CD14-positive monocyte (primary cell): ENCODE data around the gene FCN3. TPM values are rescaled to one million over a fixed set of nuclear protein-coding genes. Genes with fewer than 3 reads are reported as not detected.

Source experiments
- DNase-seq, 3 donors: peaks; one replicate each; pipeline ENCODE4 v3.0.0-alpha.2; 2011 to 2022
- H2AFZ ChIP-seq: 2 replicates; pipeline ENCODE4 v1.6.0; 2012; ENCODE audit warnings: mild to moderate bottlenecking, low read depth, low read length, inconsistent platforms; ENCODE audit not compliant: insufficient read depth, poor library complexity, severe bottlenecking
- H3K27ac ChIP-seq, 2 donors: 1 replicate in 1 of 2; 2 replicates in 1 of 2; pipeline ENCODE4 v1.5.1; 2012 to 2013; ENCODE audit warnings: low read length in 2 of 2, control low read depth in 1 of 2, inconsistent platforms in 1 of 2, low read depth in 1 of 2, mild to moderate bottlenecking in 1 of 2
- H3K27me3 ChIP-seq, 2 donors: one replicate each; pipeline versions ENCODE4 v1.6.0 to v1.6.1; 2011 to 2013; ENCODE audit warnings: low read length in 2 of 2; ENCODE audit not compliant: control insufficient read depth in 2 of 2, insufficient read depth in 2 of 2
- H3K36me3 ChIP-seq, 2 donors: replicated peaks in 1 of 2; 1 replicate in 1 of 2; 2 replicates in 1 of 2; pipeline versions ENCODE4 v1.5.1 to v1.6.1; 2012 to 2013; ENCODE audit warnings: low read length in 2 of 2, control low read depth in 1 of 2, inconsistent platforms in 1 of 2, mild to moderate bottlenecking in 1 of 2; ENCODE audit not compliant: insufficient read depth in 2 of 2, control insufficient read depth in 1 of 2
- H3K4me1 ChIP-seq, 2 donors: 1 replicate in 1 of 2; 2 replicates in 1 of 2; pipeline versions ENCODE4 v1.5.1 to v1.6.1; 2012 to 2013; ENCODE audit warnings: low read length in 2 of 2, control low read depth in 1 of 2, inconsistent platforms in 1 of 2, mild to moderate bottlenecking in 1 of 2, moderate library complexity in 1 of 2; ENCODE audit not compliant: insufficient read depth in 2 of 2, control insufficient read depth in 1 of 2
- H3K4me2 ChIP-seq: replicated peaks from 2 replicates; pipeline ENCODE3; 2012; ENCODE audit warnings: low read length, moderate library complexity, mild to moderate bottlenecking; ENCODE audit not compliant: poor library complexity, severe bottlenecking; ENCODE audit errors: extremely low read depth
- H3K4me3 ChIP-seq, 3 experiments: fragments of 200-600 bp in 1 of 3; sonication (generic) in 1 of 3; replicated peaks in 1 of 3; 1 replicate in 2 of 3; 2 replicates in 1 of 3; pipeline ENCODE4 v1.5.1; 2011 to 2013; ENCODE audit warnings: low read length in 3 of 3, mild to moderate bottlenecking in 3 of 3, control low read depth in 2 of 3, low read depth in 2 of 3, inconsistent platforms in 1 of 3, moderate library complexity in 1 of 3
- H3K79me2 ChIP-seq: 2 replicates; pipeline ENCODE4 v1.6.0; 2012; ENCODE audit warnings: mild to moderate bottlenecking, control low read depth, inconsistent platforms, low read length, moderate library complexity; ENCODE audit not compliant: insufficient read depth
- H3K9ac ChIP-seq: 2 replicates; pipeline ENCODE4 v1.6.0; 2017; ENCODE audit warnings: low read length, mild to moderate bottlenecking; ENCODE audit not compliant: insufficient read depth, poor library complexity, severe bottlenecking
- H3K9me3 ChIP-seq, 2 donors: replicated peaks in 1 of 2; 1 replicate in 1 of 2; 2 replicates in 1 of 2; pipeline versions ENCODE4 v1.5.1 to v1.6.1; 2012 to 2013; ENCODE audit warnings: low read length in 2 of 2, control low read depth in 1 of 2; ENCODE audit not compliant: control insufficient read depth in 1 of 2, insufficient read depth in 1 of 2
- H4K20me1 ChIP-seq: 2 replicates; pipeline ENCODE4 v1.6.0; 2012; ENCODE audit warnings: mild to moderate bottlenecking, low read length, control low read depth, moderate library complexity; ENCODE audit not compliant: insufficient read depth
- H3K27ac Mint-ChIP-seq, 7 donors: one replicate each; pipeline ENCODE4 v1.8.0; 2020; ENCODE audit warnings: mild to moderate bottlenecking in 7 of 7, mixed read lengths in 7 of 7, moderate library complexity in 6 of 7, inconsistent platforms in 2 of 7
- H3K27me3 Mint-ChIP-seq, 3 donors: one replicate each; pipeline ENCODE4 v1.8.0; 2021 to 2022; ENCODE audit warnings: low read depth in 3 of 3, mild to moderate bottlenecking in 3 of 3, mixed read lengths in 3 of 3, moderate library complexity in 3 of 3, inconsistent platforms in 1 of 3
- H3K36me3 Mint-ChIP-seq, 2 donors: one replicate each; pipeline ENCODE4 v1.8.0; 2020; ENCODE audit warnings: mixed read lengths in 2 of 2, inconsistent platforms in 1 of 2, mild to moderate bottlenecking in 1 of 2
- H3K4me1 Mint-ChIP-seq: one replicate; pipeline ENCODE4 v1.8.0; 2020; ENCODE audit warnings: mild to moderate bottlenecking, mixed read lengths
- H3K4me3 Mint-ChIP-seq, 2 donors: one replicate each; pipeline ENCODE4 v1.8.0; 2020; ENCODE audit warnings: mild to moderate bottlenecking in 2 of 2, mixed read lengths in 2 of 2, moderate library complexity in 1 of 2
- H3K9me3 Mint-ChIP-seq, 7 donors: one replicate each; pipeline ENCODE4 v1.8.0; 2020 to 2022; ENCODE audit warnings: mixed read lengths in 7 of 7, mild to moderate bottlenecking in 6 of 7, moderate library complexity in 6 of 7, inconsistent platforms in 2 of 7
- CTCF ChIP-seq: fragments of 200-600 bp; IDR thresholded peaks from one replicate; pipeline ENCODE4 v1.8.0; 2022; ENCODE audit warnings: antibody characterized with exemption, mild to moderate bottlenecking
- WGBS: methylation state at CpG from one replicate; pipeline ENCODE4 v1.1.5; 2013; ENCODE audit warnings: missing lambda C conversion rate; ENCODE audit not compliant: insufficient coverage; 5-methylcytosine and 5-hydroxymethylcytosine counted together
- intact Hi-C, 2 donors: fragments of 100-400 bp; cut with micrococcal nuclease; formaldehyde crosslinking; loops; one replicate each; pipeline versions ENCODE4 v1.15.0 to v1.15.1; 2023
- polyA plus RNA-seq, 3 donors: library from polyadenylated mRNA; depleted of rRNA in 1 of 3; unstranded in 2 of 3; stranded (reverse) in 1 of 3; fragments of 300-500 nt in 2 of 3; fragments of >200 nt in 1 of 3; fragmentation: Illumina TruSeq in 2 of 3; gene quantifications; 1 replicate in 2 of 3; 2 replicates in 1 of 3; pipeline ENCODE4 v1.2.3, GENCODE V29; 2012 to 2021

The FCN3 gene
- polyA plus RNA-seq, 3 donors, result not detected

- Histone ChIP-seq H3K27me3 (peaks cover 0 to 3% of the 10 kb centered on the region in 2 donors), H3K79me2 (peaks cover 56% of the 10 kb centered on the region), H3K4me3 (peak overlapping the region; percentile 65 to 88 (median 87)), H3K4me1 (peaks cover 17 to 20% of the 10 kb centered on the region in 2 donors), H3K9me3 (no peaks in the 10 kb centered on the region), H3K27ac (peak overlapping the region; percentile 89 to 95), H2AFZ (peak overlapping the region; percentile 83), H3K36me3 (peaks cover 16 to 33% of the 10 kb centered on the region in 2 donors), H4K20me1 (peaks cover 14% of the 10 kb centered on the region), H3K9ac (peak overlapping the region; percentile 92), H3K4me2 (peak overlapping the region; percentile 87)
- intact Hi-C loops, result loop anchor here in 1 of 2 donors (10.0 kb wide), 1 partner anchor 342 kb away; no protein-coding TSS in a partner anchor
- TF ChIP-seq CTCF, result no peak
- H3K9me3 Mint-ChIP-seq, result no peaks in the 10 kb centered on the region
- H3K4me1 Mint-ChIP-seq, result peaks cover 30% of the 10 kb centered on the region
- DNase-seq, result peak in 1 of 3 donors; percentile 13
- peaks cover 5 to 7% (median 5%) of the 10 kb centered on the region in 3 donors for H3K27me3 Mint-ChIP-seq
- peak overlapping the region; percentile 97 to 99 (median 98) for H3K27ac Mint-ChIP-seq
- H3K36me3 Mint-ChIP-seq, result peaks cover 21 to 34% of the 10 kb centered on the region in 2 donors
- 0% methylated on average over 2 of the region's 10 CpGs for WGBS
- peak overlapping the region; percentile 89 to 97 for H3K4me3 Mint-ChIP-seq
Observed at GRCh38 chr1:27322569-27323240, 51.9 kb downstream of the FCN3 start.

GRCh38 chr1:27321813-27322568, 52.6 kb downstream of the FCN3 start, which contains the start of gene TMEM222:
Gene TMEM222 (plus strand): TSS chr1:27322163. CDS start chr1:27322198, 35 bp downstream.
- Histone ChIP-seq H3K27ac (peak within 1 kb of the TSS; percentile 89 to 95), H2AFZ (peak within 1 kb of the TSS; percentile 83), H3K4me1 (peaks cover 17 to 20% of the 10 kb centered on the region in 2 donors), H3K9me3 (no peaks in the 10 kb centered on the region), H3K9ac (peak within 1 kb of the TSS; percentile 92), H4K20me1 (peaks cover 9% of the 10 kb centered on the region), H3K4me2 (peak within 1 kb of the TSS; percentile 87), H3K79me2 (peaks cover 48% of the 10 kb centered on the region), H3K27me3 (peaks cover 0 to 3% of the 10 kb centered on the region in 2 donors), H3K4me3 (peak within 1 kb of the TSS; percentile 65 to 88 (median 87)), H3K36me3 (peaks cover 13 to 29% of the 10 kb centered on the region in 2 donors)
- no peak for TF ChIP-seq CTCF
- peak within 1 kb of the TSS; percentile 89 to 97 for H3K4me3 Mint-ChIP-seq
- H3K27ac Mint-ChIP-seq, result peak within 1 kb of the TSS; percentile 97 to 99 (median 98)
- no peaks in the 10 kb centered on the region for H3K9me3 Mint-ChIP-seq
- H3K27me3 Mint-ChIP-seq, result peaks cover 5 to 8% (median 7%) of the 10 kb centered on the region in 3 donors
- intact Hi-C loops, result loop anchor here in 1 of 2 donors (10.0 kb wide), 1 partner anchor 343 kb away; no protein-coding TSS in a partner anchor
- peak; percentile 99 for DNase-seq
- peaks cover 20 to 29% of the 10 kb centered on the region in 2 donors for H3K36me3 Mint-ChIP-seq
- H3K4me1 Mint-ChIP-seq, result peaks cover 30% of the 10 kb centered on the region
- under 1% methylated on average over 66 of the region's 67 CpGs for WGBS
